HG02885 (cell line): ENCODE data around the gene SH2D5.

Source experiments
- ATAC-seq: cut with Tn5 transposase; IDR thresholded peaks from one replicate; pipeline ENCODE4 v1.9.1; 2021; ENCODE audit warnings: mild to moderate bottlenecking; ENCODE audit not compliant: unreplicated experiment, poor library complexity

Gene SH2D5

DNA sequence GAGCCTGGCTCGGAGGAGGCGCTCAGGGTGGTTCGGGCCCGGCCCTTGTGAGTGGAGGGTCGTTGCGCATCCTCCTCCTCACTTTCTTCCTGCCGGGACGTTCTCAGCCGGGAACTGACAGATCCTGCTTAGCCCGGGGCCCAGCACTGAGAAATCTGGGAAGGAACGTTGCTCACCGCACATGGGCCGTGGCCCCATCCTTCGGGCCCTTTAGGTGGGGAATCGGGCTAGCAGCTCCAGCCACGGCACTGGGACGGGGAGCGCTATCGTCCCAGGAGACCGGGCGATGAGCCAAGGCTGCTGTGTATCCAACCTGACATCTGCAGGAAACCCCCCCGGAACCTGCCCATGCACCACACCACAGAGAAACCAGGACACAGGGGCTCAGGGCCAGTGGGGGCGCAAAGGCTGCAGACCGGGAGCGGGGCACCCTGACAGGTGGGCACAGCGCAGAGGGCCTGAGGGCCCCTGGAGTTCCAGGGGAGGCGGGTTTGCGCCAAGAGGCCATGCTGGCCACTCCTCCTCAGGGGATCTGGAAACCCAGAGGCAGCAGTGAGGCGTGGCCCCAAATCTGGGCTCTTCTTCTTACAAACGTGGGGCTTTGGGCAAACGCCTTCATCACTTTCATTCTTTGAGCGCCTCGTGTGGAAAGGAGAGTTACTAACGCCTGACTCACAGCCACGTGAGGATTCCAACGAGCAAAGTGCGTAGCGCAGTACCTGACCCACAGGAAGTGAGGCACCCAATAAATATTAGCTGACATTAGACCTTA lies at the start of gene SH2D5:
Gene SH2D5 (minus strand): TSS at position 116 of the 772 bp plus-strand sequence. CDS start 4,659 bp downstream, outside the sequence.
- peak; percentile 60 for ATAC-seq

DNA sequence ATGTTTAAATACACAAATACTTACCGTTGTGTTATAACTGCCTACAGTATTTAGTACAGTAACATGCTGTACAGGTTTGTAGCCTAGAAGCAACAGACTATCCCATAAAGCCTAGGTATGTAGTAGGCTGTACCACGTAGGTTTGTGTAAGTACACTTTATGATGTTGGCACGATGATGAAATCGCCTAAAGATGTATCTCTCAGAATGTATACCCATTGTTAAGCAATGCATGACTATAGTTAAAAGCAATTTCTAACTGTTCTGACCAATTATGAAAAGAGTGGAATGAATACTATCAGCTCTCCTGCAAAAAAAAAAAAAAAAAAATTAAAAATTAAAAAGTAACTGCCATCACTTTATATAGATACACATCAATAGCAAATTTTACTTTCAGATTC lies 43.2 kb upstream of the SH2D5 start:
- ATAC-seq: no peak

DNA sequence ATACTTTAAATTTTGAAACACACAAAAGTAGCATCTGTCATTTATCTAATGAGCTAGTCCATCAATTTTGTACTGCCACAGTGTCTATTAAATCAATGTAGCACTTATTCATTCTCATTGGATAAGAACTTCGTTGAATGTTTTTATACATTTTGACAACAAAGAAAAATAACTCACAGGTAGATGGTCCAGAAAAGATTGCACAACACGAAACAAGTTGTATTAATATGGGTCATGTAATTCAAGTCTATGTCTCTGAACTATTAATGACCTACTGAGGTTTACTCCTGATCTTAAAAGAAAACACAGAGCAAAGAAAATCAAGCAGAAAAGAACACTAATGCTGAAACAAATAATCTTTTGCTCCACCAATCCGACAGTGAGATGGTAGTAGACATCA lies 39.3 kb upstream of the SH2D5 start:
- ATAC-seq: no peak

DNA sequence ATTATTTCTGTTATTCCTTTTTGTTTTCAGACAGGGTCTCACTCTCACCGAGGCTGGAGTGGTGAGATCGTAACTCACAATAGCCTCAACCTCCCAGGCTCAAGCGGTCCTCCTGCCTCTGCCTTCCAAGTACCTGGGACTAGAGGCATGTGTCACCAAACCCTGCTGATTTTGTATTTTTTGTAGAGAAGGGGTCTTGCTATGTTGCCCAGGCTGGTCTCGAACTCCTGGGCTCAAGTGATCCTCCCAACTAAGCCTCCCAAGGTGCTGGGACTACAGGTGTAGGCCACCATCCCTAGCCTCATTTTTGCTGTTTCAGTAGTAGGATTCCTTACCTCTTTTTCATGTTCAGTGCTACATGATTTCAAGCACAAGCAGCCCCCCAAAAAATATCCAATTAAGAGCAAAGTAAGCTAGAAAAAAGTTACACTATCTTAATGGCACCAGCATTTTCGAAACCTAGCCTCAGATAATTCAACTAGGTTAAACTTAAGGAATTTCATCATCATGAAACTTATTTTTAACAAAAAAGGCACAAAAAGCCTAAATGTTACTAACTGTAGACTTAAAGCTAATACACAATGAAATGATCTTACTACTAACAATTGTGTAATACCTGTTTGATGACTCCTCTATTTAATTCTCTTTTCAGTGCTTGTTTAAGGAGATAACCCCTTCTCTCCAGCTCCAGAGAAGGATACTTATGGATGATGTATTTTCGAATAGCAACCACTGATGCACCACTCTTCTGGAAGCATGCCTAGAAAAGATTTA lies 38.0 kb upstream of the SH2D5 start:
- no peak for ATAC-seq

DNA sequence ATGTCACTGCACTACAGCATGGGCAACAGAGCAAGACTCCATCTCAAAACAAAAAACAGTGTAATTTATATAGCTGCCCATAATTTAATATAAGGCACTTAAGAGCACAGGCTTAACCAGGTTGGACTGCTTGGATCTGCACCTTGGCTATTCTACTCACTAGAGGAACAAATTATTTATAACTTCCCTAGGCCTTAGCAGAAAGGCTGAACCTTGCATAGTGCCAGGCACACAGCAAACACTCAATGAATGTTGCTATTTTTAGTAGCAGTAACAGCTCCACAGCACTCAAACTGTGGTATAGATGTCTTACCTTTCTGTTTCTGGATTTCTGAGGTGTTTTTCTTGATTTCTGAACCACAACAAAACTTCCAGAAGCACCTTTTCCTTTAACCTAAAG lies 34.8 kb upstream of the SH2D5 start:
- ATAC-seq: no peak

DNA sequence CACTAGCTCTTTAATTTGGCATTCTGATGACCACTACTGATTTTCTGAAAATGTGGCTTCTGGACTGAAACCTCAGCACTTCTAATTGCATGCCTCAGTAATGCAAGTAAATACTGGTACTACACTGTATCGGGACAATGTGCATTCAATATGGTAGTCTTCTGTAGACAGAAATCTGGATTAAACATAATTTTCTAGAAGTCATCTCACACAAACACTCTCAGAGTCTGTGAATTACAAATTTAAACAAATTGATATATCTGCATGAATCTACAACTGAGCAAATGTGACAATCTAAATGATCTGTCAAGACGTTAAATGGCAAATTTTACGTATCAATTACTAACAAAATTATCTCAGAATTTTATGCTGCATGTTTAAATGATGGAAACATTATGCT lies 30.9 kb upstream of the SH2D5 start:
- no peak for ATAC-seq

DNA sequence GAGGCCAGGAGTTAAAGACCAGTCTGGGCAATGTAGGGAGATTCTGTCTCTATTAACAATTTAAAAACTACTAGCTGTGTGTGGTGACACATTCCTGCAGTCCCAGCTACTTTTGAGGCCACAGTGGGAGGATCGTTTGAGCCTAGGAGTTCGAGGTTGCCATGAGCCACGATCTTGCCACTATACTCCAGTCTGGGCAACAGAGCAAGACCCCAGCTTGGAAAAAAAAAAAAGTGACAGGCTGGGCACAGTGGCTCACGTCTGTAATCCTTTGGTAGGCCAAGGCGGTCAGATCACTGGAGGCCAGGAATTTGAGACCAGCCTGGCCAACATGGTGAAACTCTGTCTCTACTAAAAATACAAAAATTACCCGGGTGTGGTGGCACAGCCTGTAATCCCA lies 27.8 kb upstream of the SH2D5 start:
- no peak for ATAC-seq

DNA sequence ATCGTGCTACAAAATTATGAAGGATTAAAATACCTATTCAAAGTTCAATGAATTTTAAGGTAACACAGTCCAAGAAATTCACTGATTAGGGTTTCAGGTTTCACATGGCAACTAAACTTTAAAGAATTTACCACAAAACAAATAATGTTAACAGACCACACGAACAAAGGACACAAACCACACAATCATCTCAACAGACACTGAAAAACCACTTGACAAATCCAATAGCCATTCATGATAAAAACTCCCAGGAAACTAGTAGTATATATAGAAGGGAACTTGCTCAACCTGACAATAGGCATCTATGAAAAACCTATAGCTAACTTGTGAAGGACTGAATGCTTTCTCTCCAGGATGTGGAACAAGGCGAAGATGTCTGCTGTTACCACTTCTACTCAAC lies 21.1 kb upstream of the SH2D5 start:
- no peak for ATAC-seq

DNA sequence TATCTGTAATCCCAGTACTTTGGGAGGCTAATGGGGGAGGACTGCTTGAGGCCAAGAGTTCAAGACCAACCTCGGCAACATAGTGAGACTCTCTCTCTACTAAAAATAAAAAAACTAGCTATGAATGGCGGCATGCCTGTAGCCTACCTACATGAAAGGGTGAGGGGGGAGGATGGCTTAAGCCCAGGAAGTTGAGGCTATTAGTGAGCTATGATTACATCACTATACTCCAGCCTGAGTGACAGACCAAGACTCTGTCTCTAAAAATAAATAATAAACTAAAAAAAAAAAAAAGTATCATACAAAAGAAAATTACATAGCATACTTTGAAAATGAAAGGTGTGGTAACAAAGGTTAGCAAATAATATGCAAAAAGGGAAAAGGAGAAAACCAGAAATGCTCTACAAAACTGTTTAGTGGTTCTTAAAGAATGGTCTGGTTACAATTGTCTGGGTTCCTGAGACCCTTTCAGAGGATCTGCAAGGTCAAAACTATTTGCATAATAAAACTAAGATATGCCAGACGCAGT lies 19.0 kb upstream of the SH2D5 start:
- ATAC-seq: no peak

DNA sequence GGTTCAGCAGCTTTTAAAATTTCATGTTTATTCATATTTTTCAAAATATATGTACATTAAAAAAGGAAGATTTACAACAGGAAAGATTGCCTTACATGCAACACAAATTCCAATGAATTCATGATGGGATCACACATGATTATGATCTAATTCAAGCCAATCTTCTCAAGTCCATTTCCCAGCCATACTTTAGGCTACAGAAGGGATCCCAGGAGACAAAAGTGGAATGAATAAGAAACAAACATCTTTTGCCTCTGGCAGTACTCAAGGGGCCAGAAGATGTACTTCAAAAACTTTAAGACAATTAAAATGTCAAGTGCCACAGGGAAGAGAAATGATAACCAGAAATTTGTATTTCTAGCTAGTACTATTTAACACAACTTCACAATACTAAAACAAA lies 10.2 kb upstream of the SH2D5 start:
- no peak for ATAC-seq

DNA sequence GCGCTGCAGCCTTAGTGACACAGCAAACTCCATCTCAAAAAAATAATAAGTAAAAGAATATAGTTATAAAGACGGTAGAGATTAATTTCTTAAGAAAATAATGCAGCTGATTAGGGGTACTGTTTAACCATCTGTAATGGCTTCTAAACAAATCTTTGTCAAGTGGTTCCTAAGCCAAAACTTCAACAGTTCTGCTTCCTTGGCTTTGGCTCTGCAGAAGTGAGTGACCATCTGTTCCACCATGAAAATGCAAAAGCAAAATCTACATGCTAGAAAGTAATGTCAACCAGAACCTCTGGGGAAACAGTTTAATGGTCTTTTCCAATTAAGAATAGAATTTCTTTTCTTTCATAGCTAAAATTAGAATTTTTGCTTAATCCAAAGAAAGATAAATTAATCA lies 8.3 kb upstream of the SH2D5 start:
- no peak for ATAC-seq

DNA sequence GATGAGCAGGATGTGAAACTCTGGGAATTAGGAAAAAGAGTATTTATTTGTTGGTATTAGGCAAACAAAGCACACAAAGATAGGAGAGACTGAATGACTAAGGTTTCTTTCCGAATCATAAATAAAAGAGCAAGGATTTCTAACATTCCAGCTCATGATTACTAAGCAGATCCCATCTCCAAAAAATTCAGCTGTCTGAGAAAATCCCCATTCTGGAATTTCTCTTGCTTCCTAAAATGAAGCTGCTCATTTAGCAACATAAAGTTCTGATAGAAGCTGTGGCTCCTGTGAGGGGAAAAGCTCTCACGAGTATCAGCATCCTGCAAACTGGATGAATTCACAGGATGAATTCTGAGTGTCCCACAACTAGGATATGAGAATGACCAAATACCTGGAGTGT lies 6.7 kb upstream of the SH2D5 start:
- ATAC-seq: no peak

DNA sequence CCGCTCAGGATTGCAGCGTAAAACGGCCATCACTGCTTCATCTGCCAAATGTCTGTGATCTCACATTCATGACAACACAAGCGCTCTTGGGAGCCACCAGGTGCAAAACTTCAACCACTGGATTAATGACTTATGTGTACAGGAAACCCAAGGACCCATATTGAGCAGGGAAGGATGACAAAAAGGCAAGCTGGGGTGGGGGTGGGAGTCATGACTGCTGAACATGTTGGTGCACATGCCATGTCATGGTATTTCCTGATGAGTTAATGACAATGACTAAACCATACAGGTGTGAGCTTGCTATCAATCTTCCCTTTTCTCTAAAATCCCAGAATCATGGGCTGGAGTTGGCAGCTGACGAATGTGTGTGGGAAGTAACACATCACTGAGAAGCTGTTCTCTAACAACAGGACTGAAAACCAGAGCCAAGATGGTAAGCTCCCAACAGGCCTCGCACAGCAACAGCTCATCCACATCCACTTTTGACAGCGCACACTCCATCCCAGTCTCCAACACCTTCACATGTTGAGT lies 3.1 kb upstream of the SH2D5 start:
- ATAC-seq: no peak

DNA sequence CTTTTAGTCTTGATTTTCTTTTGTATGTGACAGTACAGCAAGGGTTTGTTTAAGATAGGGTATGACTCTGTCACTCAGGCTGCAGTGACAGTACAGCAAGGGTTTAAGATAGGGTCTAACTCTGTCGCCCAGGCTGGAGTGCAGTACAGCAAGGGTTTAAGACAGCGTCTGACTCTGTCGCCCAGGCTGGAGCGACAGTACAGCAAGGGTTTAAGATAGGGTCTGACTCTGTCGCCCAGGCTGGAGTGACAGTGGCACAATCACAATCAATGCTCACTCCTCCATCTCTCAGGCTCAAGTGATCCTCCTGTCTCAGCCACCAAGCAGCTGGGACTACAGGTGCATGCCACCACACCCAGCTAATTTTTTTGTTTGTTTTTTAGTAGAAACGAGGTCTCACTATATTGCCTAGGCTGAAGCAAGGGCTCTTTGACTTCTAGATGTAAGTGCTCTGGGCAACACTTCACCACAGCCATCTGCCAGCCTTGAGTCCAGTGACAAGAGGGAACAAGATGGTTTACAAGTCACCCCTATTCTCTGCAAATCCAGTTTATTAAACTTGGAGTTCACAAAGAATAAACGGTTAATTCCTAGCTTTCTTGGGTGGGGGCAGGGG lies 965 bp upstream of the SH2D5 start:
- peak; percentile 14 for ATAC-seq

DNA sequence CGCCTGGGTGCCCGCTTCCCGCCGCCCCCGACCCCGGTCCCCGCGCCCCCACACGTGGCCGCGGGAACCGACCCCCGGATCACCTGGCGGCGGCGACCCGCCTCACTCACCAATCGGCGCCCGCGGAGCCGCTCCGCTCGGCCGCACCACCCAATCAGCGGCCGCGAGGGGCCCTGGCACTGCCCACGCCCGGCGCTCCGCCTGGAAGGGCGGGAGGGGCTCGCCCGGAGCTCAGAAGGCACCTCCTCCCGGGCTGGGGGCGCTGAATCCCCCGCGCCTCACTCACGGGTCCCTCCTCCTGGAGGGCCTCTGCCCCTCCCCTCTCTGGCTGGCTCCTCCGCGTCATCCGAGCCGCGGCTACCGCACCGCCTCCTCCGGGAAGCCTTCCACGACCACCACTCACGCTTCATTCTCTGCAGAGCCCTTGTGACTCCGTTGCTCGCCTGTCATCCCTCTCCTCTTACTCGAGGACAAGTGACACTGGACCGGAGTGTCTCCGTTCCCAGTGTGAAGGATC lies 374 bp downstream of the SH2D5 start:
- peak; percentile 55 for ATAC-seq

DNA sequence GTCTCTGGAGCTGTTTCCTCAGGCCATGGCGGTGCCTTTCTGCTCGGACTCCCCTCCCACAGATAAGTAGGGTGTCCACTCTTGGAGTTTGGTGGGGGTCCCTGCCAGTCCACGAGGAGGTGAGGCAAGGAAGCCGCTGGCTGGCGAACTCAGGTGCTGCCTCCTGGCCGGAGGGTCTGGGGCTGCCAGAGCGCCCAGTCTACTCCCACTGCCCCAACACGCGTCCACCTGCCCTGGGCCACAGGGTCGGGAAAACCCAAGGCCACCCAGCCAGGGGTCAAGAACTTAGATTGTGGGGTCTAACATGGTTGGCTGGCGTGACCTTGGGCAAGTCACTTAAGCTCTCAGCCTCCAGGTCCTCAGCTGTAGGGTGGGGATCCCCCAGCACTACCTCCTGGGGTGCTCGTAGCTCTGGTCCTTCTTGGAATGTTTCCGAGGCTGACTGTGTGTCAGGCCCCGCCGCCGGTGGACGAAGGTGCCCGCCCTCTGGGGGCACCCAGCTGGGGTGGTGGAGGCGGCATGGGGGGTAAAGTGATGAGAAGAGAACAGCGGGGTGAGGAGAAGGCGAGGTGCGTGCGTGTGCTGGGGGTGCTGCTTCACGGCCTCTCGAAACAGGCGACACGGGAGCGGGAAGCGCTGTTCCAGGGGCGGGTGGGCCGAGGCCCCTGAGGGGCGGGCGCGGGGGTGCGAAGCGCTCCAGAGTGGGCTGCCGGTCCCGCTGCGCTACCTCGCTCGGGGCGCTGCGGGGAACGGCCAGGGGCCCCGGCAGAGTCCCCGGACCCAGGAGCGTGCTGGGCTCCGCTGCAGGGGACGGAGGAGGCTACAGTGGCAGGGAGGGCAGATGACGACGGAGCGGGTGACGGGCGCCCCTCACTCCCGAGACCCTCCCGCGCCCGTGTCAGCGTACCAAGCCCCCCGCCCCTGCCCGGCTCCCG lies 1.2 kb downstream of the SH2D5 start:
- no peak for ATAC-seq

DNA sequence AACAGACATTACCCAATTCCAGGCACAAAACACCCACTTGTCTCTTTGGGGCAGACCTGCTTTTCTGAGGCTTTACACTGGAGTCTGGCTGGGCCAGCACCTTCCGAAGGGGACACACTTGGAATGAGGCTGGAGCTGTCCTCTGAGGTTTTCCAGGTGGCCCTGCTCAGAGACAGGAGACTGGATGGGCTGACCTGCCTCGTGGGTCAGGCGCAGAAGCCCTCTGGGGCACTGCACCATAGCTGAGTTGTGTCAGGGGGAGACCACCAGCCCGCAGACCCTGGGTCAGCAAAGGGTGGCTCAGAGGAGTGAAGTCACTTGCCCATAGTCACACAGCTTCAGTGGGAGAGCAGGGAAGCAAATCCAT lies 1.8 kb downstream of the SH2D5 start:
- ATAC-seq: no peak

DNA sequence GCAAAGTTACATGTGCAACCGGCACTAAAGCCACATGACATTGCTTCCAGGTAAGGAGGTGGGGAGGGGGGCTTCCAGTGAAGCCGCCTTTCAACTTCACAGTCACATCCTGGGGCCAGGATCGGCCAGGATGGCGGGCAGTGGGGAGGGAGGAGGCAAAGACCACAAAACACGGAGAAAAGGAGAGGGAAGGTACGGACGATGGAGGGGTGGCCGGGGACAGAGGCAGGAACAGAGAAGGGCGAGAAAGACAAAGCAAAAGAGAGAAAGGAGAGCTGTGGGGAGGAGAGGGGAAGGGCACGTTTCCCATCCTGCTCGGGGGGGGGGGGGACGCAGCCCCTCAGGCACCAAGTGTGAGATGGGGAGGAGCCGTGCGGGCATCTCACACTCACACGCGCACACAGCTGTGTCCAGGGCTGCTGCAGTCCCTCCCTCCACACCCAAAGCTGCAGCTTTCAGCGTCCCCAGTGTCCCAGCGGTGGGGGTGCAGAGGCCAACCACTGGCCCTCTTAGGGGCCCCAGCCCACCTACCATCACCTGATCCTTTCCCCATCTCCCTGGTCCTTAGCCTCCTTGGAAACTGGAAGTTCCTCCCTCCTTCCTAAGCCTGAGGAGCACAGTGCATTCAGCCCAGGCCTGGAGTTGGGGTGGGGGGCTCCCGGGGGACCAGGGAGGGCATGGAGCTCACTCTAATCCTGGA lies 2.4 kb downstream of the SH2D5 start:
- ATAC-seq: no peak
